Inferior parietal cortex (tissue), 1 donor: ENCODE measurements around the gene CNP.

Experiments used
- DNase-seq: peaks from one replicate; pipeline ENCODE4 v3.0.0-alpha.2; 2016; ENCODE audit errors: extremely low spot score

The CNP gene

GRCh38 chr17:41972571-41973407, 6.2 kb downstream of the CNP start:
- no peak for DNase-seq

GRCh38 chr17:41973408-41973811, 6.8 kb downstream of the CNP start:
- no peak for DNase-seq

- DNase-seq = no peak
Measured at GRCh38 chr17:41974031-41974430, 7.4 kb downstream of the CNP start.

- DNase-seq = no peak
Measured at GRCh38 chr17:41974658-41975057, 8.1 kb downstream of the CNP start.

GRCh38 chr17:41975099-41976083, 8.8 kb downstream of the CNP start:
- DNase-seq = no peak

- DNase-seq = no peak
Measured at GRCh38 chr17:41976142-41976768, 9.7 kb downstream of the CNP start.

GRCh38 chr17:41977991-41978390, 11.4 kb downstream of the CNP start:
- no peak for DNase-seq

- no peak for DNase-seq
Measured at GRCh38 chr17:41982026-41982760, 15.6 kb downstream of the CNP start.

- no peak for DNase-seq
Measured at GRCh38 chr17:41984454-41984853, 17.9 kb downstream of the CNP start.

GRCh38 chr17:41985919-41986318, 19.3 kb downstream of the CNP start:
- no peak for DNase-seq

- DNase-seq = peak; percentile 32
Measured at GRCh38 chr17:41986634-41987033, 20.0 kb downstream of the CNP start.

- no peak for DNase-seq
Measured at GRCh38 chr17:41987642-41988041, 21.0 kb downstream of the CNP start.

- no peak for DNase-seq
Measured at GRCh38 chr17:41988418-41988817, 21.8 kb downstream of the CNP start.

GRCh38 chr17:41989702-41990419, 23.3 kb downstream of the CNP start:
- no peak for DNase-seq

GRCh38 chr17:41992576-41992975, 26.0 kb downstream of the CNP start:
- DNase-seq = peak; percentile 71

GRCh38 chr17:41996855-41997164, 30.2 kb downstream of the CNP start:
- DNase-seq = no peak

GRCh38 chr17:41998497-41998896, 31.9 kb downstream of the CNP start:
- DNase-seq = no peak

GRCh38 chr17:42000413-42001133, 34.0 kb downstream of the CNP start:
- DNase-seq = no peak

- no peak for DNase-seq
Measured at GRCh38 chr17:42001729-42002128, 35.1 kb downstream of the CNP start.

- no peak for DNase-seq
Measured at GRCh38 chr17:42002175-42002791, 35.7 kb downstream of the CNP start.
